ENCODE data around the gene SPOCK1. TPM values are rescaled to one million over a fixed set of nuclear protein-coding genes. Genes with fewer than 3 reads are reported as not detected.

SPOCK1 gene
- total RNA-seq, 1 experiment from 2014 or later, result 4.0 TPM

DNA sequence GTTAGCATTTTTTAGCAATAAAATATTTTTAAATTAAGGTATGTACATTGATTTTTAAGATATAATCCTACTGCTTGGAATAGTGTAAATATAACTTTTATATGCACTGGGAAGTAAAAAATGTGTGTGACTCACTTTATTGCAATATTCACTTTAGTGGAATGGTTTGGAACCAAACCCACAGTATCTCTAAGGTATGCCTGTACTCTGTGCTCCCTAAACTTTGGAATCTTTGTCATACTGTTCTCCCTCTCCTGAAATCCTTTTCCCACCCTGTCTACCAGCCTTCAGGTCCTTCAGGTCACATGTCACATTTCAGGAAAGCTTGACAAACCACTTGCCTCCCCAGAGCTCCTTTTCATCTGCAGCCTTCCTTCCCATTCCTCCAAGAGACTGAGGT is 308.7 kb downstream of the SPOCK1 start:
- TF ChIP-seq, protein P1, sequence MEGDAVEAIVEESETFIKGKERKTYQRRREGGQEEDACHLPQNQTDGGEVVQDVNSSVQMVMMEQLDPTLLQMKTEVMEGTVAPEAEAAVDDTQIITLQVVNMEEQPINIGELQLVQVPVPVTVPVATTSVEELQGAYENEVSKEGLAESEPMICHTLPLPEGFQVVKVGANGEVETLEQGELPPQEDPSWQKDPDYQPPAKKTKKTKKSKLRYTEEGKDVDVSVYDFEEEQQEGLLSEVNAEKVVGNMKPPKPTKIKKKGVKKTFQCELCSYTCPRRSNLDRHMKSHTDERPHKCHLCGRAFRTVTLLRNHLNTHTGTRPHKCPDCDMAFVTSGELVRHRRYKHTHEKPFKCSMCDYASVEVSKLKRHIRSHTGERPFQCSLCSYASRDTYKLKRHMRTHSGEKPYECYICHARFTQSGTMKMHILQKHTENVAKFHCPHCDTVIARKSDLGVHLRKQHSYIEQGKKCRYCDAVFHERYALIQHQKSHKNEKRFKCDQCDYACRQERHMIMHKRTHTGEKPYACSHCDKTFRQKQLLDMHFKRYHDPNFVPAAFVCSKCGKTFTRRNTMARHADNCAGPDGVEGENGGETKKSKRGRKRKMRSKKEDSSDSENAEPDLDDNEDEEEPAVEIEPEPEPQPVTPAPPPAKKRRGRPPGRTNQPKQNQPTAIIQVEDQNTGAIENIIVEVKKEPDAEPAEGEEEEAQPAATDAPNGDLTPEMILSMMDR (conservative IDR thresholded peaks at IDR 0.05; ENCODE audit: low read depth, low read length), result no peak
- TF ChIP-seq EZH2 (IDR thresholded peaks at IDR 0.05; ENCODE audit: borderline replicate concordance, low read depth, low read length, poor library complexity, severe bottlenecking), result no peak
- H3K27me3 ChIP-seq (replicated peaks; ENCODE audit: insufficient read depth, low read depth, low read length, poor library complexity), result peaks cover 8% of the 10 kb centered on the region
- no peaks in the 10 kb centered on the region for H3K9me3 ChIP-seq (ENCODE audit: low read depth, low read length, poor library complexity, severe bottlenecking)
- no peak overlapping the region for H3K27ac ChIP-seq (ENCODE audit: low read depth, low read length, poor library complexity, severe bottlenecking)
- no peaks in the 10 kb centered on the region for H3K36me3 ChIP-seq (ENCODE audit: insufficient read depth, low read length, poor library complexity, severe bottlenecking)
- BruUV-seq (replicated peaks), result no TSS peak
- CTCF ChIA-PET, result no interaction called here
- DNase-seq (ENCODE audit: low spot score), result no peak
- H3K4me3 ChIP-seq (ENCODE audit: low read depth, low read length, poor library complexity, severe bottlenecking), result no peak overlapping the region
- POLR2A ChIA-PET (ENCODE audit: low non-redundant PET), result no interaction called here
- intact Hi-C loops (cut with micrococcal nuclease; ENCODE audit: unreplicated experiment), result no loop called here
- H3K4me1 ChIP-seq (ENCODE audit: insufficient read depth, low read length, poor library complexity, severe bottlenecking), result no peaks in the 10 kb centered on the region

DNA sequence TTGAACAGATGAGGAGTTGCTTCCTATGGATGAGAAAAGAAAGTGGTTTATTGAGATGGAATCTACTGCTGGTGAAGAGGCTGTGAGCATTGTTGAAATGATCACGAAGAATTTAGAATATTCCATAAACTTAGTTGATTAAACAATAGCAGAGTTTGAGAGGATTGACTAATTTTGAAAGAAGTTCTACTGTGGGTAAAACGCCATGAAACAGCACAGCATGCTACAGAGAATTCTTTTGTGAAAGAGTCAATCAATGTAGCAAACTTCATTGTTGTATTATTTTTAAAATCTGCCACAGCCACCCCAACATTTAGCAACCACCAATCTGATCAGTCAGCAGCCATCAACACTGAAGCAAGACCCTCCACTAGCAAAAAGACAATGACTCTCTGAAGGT is 309.1 kb downstream of the SPOCK1 start:
- no TSS peak for BruUV-seq (replicated peaks)
- DNase-seq (ENCODE audit: low spot score), result no peak

DNA sequence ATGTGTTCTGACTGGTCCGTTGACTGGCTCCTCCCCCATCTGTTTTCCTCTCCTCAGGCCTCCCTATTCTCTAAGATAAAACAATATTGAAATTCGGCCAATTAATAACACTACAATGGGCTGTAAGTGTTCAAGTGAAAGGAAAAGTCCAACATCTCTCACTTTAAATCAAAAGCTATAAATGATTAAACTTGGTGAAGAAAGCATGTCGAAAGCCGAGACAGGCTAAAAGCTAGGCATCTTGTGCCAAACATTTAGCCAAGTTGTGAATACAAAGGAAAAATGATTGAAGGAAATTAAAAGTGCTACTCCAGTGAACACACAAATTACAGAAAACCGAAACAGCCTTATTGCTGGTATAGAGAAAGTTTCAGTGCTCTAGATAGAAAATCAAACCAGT is 310.6 kb downstream of the SPOCK1 start:
- H3K4me1 ChIP-seq (ENCODE audit: insufficient read depth, low read length, poor library complexity, severe bottlenecking), result no peaks in the 10 kb centered on the region
- POLR2A ChIA-PET (ENCODE audit: low non-redundant PET), result no interaction called here
- no peaks in the 10 kb centered on the region for H3K36me3 ChIP-seq (ENCODE audit: insufficient read depth, low read length, poor library complexity, severe bottlenecking)
- no peak overlapping the region for H3K27ac ChIP-seq (ENCODE audit: low read depth, low read length, poor library complexity, severe bottlenecking)
- TF ChIP-seq, protein P1 (conservative IDR thresholded peaks at IDR 0.05; ENCODE audit: low read depth, low read length), result no peak
- TF ChIP-seq EZH2 (IDR thresholded peaks at IDR 0.05; ENCODE audit: borderline replicate concordance, low read depth, low read length, poor library complexity, severe bottlenecking), result no peak
- H3K9me3 ChIP-seq (ENCODE audit: low read depth, low read length, poor library complexity, severe bottlenecking), result no peaks in the 10 kb centered on the region
- no peak for DNase-seq (ENCODE audit: low spot score)
- CTCF ChIA-PET, result no interaction called here
- intact Hi-C loops (cut with micrococcal nuclease; ENCODE audit: unreplicated experiment), result no loop called here
- no TSS peak for BruUV-seq (replicated peaks)
- H3K27me3 ChIP-seq (replicated peaks; ENCODE audit: insufficient read depth, low read depth, low read length, poor library complexity), result peaks cover 18% of the 10 kb centered on the region
- no peak overlapping the region for H3K4me3 ChIP-seq (ENCODE audit: low read depth, low read length, poor library complexity, severe bottlenecking)

More for the DNA sequence above, 309.1 kb downstream of the SPOCK1 start:
- ChIA-PET POLR2A (ENCODE audit: low non-redundant PET) (no interaction called here), CTCF (no interaction called here)
- Histone ChIP-seq H3K4me3 (ENCODE audit: low read depth, low read length, poor library complexity, severe bottlenecking) (no peak overlapping the region), H3K27me3 (replicated peaks; ENCODE audit: insufficient read depth, low read depth, low read length, poor library complexity) (peaks cover 12% of the 10 kb centered on the region), H3K27ac (ENCODE audit: low read depth, low read length, poor library complexity, severe bottlenecking) (no peak overlapping the region), H3K4me1 (ENCODE audit: insufficient read depth, low read length, poor library complexity, severe bottlenecking) (no peaks in the 10 kb centered on the region), H3K9me3 (ENCODE audit: low read depth, low read length, poor library complexity, severe bottlenecking) (no peaks in the 10 kb centered on the region), H3K36me3 (ENCODE audit: insufficient read depth, low read length, poor library complexity, severe bottlenecking) (no peaks in the 10 kb centered on the region)
- TF ChIP-seq, protein P1 (conservative IDR thresholded peaks at IDR 0.05; ENCODE audit: low read depth, low read length), result no peak
- no peak for TF ChIP-seq EZH2 (IDR thresholded peaks at IDR 0.05; ENCODE audit: borderline replicate concordance, low read depth, low read length, poor library complexity, severe bottlenecking)
- intact Hi-C loops (cut with micrococcal nuclease; ENCODE audit: unreplicated experiment), result no loop called here

Data from A673 (cell line).